Measurements from ENCODE around the gene TRIM4. TPM values are rescaled to one million over a fixed set of nuclear protein-coding genes. Genes with fewer than 3 reads are reported as not detected.
A peak's percentile ranks its signal among the peaks of the same experiment; 100 is the strongest.
"Not testable (repeated sequence)": the region's sequence is repeated elsewhere in the genome, so short reads cannot be mapped to it uniquely, and the experiment has no call there.

TRIM4 gene
- total RNA-seq, 4 donors from 2014 or later, result 20.9 to 43.3 (median 39.6) TPM

- intact Hi-C loops (cut with DNase I; ENCODE audit: low total_unique reads) (no loop called here), in situ Hi-C loops (cut with MboI; ENCODE audit: low pct_ligation_motif_present in 1 of 4, low pct_unique_long_range_greater_than_20kb in 1 of 4, low sequenced_read_pairs in 3 of 4) (no loop called here)
- Histone ChIP-seq H3K4me3 (no peak overlapping the region), H3K27me3 (no peaks in the 10 kb centered on the region), H3K27ac (no peak overlapping the region), H3K9me3 (no peaks in the 10 kb centered on the region), H3K4me1 (no peaks in the 10 kb centered on the region), H3K36me3 (no peaks in the 10 kb centered on the region)
- no peak for DNase-seq
- 80% methylated on average over 3 of the region's 3 CpGs; no CpG with 5 or more reads in 1 of the 2 donors for WGBS, 2 donors (ENCODE audit: low coverage in 1 of 2)
- TF ChIP-seq POLR2AphosphoS5 (IDR thresholded peaks at IDR 0.05) (no peak), EP300 (IDR thresholded peaks at IDR 0.05; ENCODE audit: low read depth) (no peak), CTCF (IDR thresholded peaks at IDR 0.05) (no peak), POLR2A (IDR thresholded peaks at IDR 0.05) (no peak)
Measured at GRCh38 chr7:99953649-99954048, 34.3 kb upstream of the TRIM4 start.

GRCh38 chr7:99952649-99953048 lies 33.3 kb upstream of the TRIM4 start:
- DNase-seq; in situ Hi-C loops (cut with MboI; ENCODE audit: low pct_ligation_motif_present in 1 of 4, low pct_unique_long_range_greater_than_20kb in 1 of 4, low sequenced_read_pairs in 3 of 4); H3K27ac ChIP-seq; H3K36me3 ChIP-seq; intact Hi-C loops (cut with DNase I; ENCODE audit: low total_unique reads); H3K9me3 ChIP-seq; H3K4me1 ChIP-seq; H3K4me3 ChIP-seq; H3K27me3 ChIP-seq: not testable (repeated sequence)
- 70% methylated on average over 4 of the region's 4 CpGs; no CpG with 5 or more reads in 1 of the 2 donors for WGBS, 2 donors (ENCODE audit: low coverage in 1 of 2)

- H3K27me3 ChIP-seq; H3K27ac ChIP-seq; H3K9me3 ChIP-seq; intact Hi-C loops (cut with DNase I; ENCODE audit: low total_unique reads); H3K36me3 ChIP-seq; in situ Hi-C loops (cut with MboI; ENCODE audit: low pct_ligation_motif_present in 1 of 4, low pct_unique_long_range_greater_than_20kb in 1 of 4, low sequenced_read_pairs in 3 of 4); H3K4me1 ChIP-seq; H3K4me3 ChIP-seq; DNase-seq: not testable (repeated sequence)
- 87% methylated on average over 6 of the region's 6 CpGs; no CpG with 5 or more reads in 1 of the 2 donors for WGBS, 2 donors (ENCODE audit: low coverage in 1 of 2)
Measured at GRCh38 chr7:99950819-99951218, 31.5 kb upstream of the TRIM4 start.

GRCh38 chr7:99949645-99950228 lies 30.4 kb upstream of the TRIM4 start:
- Histone ChIP-seq H3K4me1 (no peaks in the 10 kb centered on the region), H3K27me3 (no peaks in the 10 kb centered on the region), H3K9me3 (no peaks in the 10 kb centered on the region), H3K4me3 (no peak overlapping the region), H3K27ac (no peak overlapping the region), H3K36me3 (no peaks in the 10 kb centered on the region)
- WGBS, 2 donors (ENCODE audit: low coverage in 1 of 2), result 50 to 53% methylated on average over 3 of the region's 3 CpGs
- intact Hi-C loops (cut with DNase I; ENCODE audit: low total_unique reads) (no loop called here), in situ Hi-C loops (cut with MboI; ENCODE audit: low pct_ligation_motif_present in 1 of 4, low pct_unique_long_range_greater_than_20kb in 1 of 4, low sequenced_read_pairs in 3 of 4) (no loop called here)
- DNase-seq, result no peak
- TF ChIP-seq POLR2AphosphoS5 (IDR thresholded peaks at IDR 0.05) (no peak), CTCF (IDR thresholded peaks at IDR 0.05) (peak in 2 of 5 experiments; percentile 19 to 20)

GRCh38 chr7:99947608-99948007 lies 28.3 kb upstream of the TRIM4 start:
- intact Hi-C loops (cut with DNase I; ENCODE audit: low total_unique reads), result no loop called here
- H3K27ac ChIP-seq, result no peak overlapping the region

More at GRCh38 chr7:99947608-99948007, 28.3 kb upstream of the TRIM4 start:
- Histone ChIP-seq H3K4me3 (no peak overlapping the region), H3K36me3 (no peaks in the 10 kb centered on the region), H3K4me1 (no peaks in the 10 kb centered on the region), H3K9me3 (no peaks in the 10 kb centered on the region), H3K27me3 (peaks cover 8% of the 10 kb centered on the region)
- DNase-seq, result no peak
- in situ Hi-C loops (cut with MboI; ENCODE audit: low pct_ligation_motif_present in 1 of 4, low pct_unique_long_range_greater_than_20kb in 1 of 4, low sequenced_read_pairs in 3 of 4), result no loop called here
- no peak for TF ChIP-seq POLR2AphosphoS5 (IDR thresholded peaks at IDR 0.05)
- TF ChIP-seq POLR2A (IDR thresholded peaks at IDR 0.05), result no peak
- TF ChIP-seq CTCF (IDR thresholded peaks at IDR 0.05), result no peak
- TF ChIP-seq EP300 (IDR thresholded peaks at IDR 0.05; ENCODE audit: low read depth), result no peak
- 78% methylated on average over 1 of the region's 1 CpG; no CpG with 5 or more reads in 1 of the 2 donors for WGBS, 2 donors (ENCODE audit: low coverage in 1 of 2)
